Measurements from ENCODE around the gene RPTOR.

RPTOR gene

GRCh38 chr17:80986046-80986445 is 441.4 kb downstream of the RPTOR start:
- TF ChIP-seq CTCF (IDR thresholded peaks at IDR 0.05): no peak
- Histone ChIP-seq H3K4me3 (no peak overlapping the region), H3K27ac (no peak overlapping the region)
- DNase-seq (ENCODE audit: low spot score): no peak

- DNase-seq (ENCODE audit: low spot score): no peak
These were observed 442.3 kb downstream of the RPTOR start for GRCh38 chr17:80986816-80987475.

GRCh38 chr17:80987941-80988461 is 443.4 kb downstream of the RPTOR start:
- no peak overlapping the region for H3K4me3 ChIP-seq
- no peak for TF ChIP-seq CTCF (IDR thresholded peaks at IDR 0.05)
- no peak overlapping the region for H3K27ac ChIP-seq
- DNase-seq (ENCODE audit: low spot score): no peak

More at GRCh38 chr17:80986816-80987475, 442.3 kb downstream of the RPTOR start:
- Histone ChIP-seq H3K4me3 (no peak overlapping the region), H3K27ac (no peak overlapping the region)
- TF ChIP-seq CTCF (IDR thresholded peaks at IDR 0.05): no peak

- no peak for DNase-seq (ENCODE audit: low spot score)
- H3K27ac ChIP-seq: no peak overlapping the region
- no peak for TF ChIP-seq CTCF (IDR thresholded peaks at IDR 0.05)
- H3K4me3 ChIP-seq: no peak overlapping the region
These were observed 444.9 kb downstream of the RPTOR start for GRCh38 chr17:80989586-80989913.

- peak overlapping the region; percentile 37 to 66 for H3K27ac ChIP-seq
- peak; percentile 68 for DNase-seq (ENCODE audit: low spot score)
These were observed 446.4 kb downstream of the RPTOR start for GRCh38 chr17:80990921-80991644.

GRCh38 chr17:80991645-80992076 is 447.0 kb downstream of the RPTOR start, which contains the start of gene CHMP6:
TSS of gene CHMP6 (plus strand) at chr17:80991841. CDS start at chr17:80991919, 78 bp downstream.
- no peak for TF ChIP-seq CTCF (IDR thresholded peaks at IDR 0.05)
- H3K4me3 ChIP-seq: peak within 1 kb of the TSS; percentile 94
- peak; percentile 78 for DNase-seq (ENCODE audit: low spot score)
- H3K27ac ChIP-seq: peak within 1 kb of the TSS; percentile 62 to 66

More at GRCh38 chr17:80990921-80991644, 446.4 kb downstream of the RPTOR start:
- no peak for TF ChIP-seq CTCF (IDR thresholded peaks at IDR 0.05)
- H3K4me3 ChIP-seq: peak overlapping the region; percentile 94

All from coronary artery (tissue), 2 donors.